WTC11 (cell line): Measurements from ENCODE around the gene DGKA. TPM values are rescaled to one million over a fixed set of nuclear protein-coding genes. Genes with fewer than 3 reads are reported as not detected.
A peak's percentile ranks its signal among the peaks of the same experiment; 100 is the strongest.

Source experiments
- ATAC-seq: fragments of 200-7000 bp; cut with Tn5 transposase; 2 replicates; pipeline ENCODE4 v1.10.0; 2021; ENCODE audit warnings: mild to moderate bottlenecking, moderate library complexity
- CTCF ChIA-PET: fragments of 300-600 bp; sonication (Branson Sonifier 250); formaldehyde crosslinking; loops from one replicate; lab custom pipeline; 2021; ENCODE audit warnings: antibody characterized with exemption; lab: Charles Lee
- POLR2A ChIA-PET: fragments of 350-600 bp; sonication (Branson Sonifier 250); formaldehyde crosslinking; loops from one replicate; lab custom pipeline; 2021; ENCODE audit warnings: antibody characterized with exemption; lab: Charles Lee
- DNase-seq: peaks from one replicate; pipeline ENCODE4 v3.0.0; 2021; ENCODE audit warnings: low spot score
- H3K27ac Mint-ChIP-seq: 2 replicates; pipeline ENCODE4 v1.8.0; 2021; ENCODE audit warnings: mixed read lengths
- H3K27me3 Mint-ChIP-seq: 2 replicates; pipeline ENCODE4 v1.8.0; 2021; ENCODE audit warnings: low read depth, mild to moderate bottlenecking, moderate library complexity, mixed read lengths
- H3K36me3 Mint-ChIP-seq: 2 replicates; pipeline ENCODE4 v1.8.0; 2021; ENCODE audit warnings: mixed read lengths
- H3K4me1 Mint-ChIP-seq: 2 replicates; pipeline ENCODE4 v1.8.0; 2022; ENCODE audit warnings: mixed read lengths
- H3K4me3 Mint-ChIP-seq: 2 replicates; pipeline ENCODE4 v1.8.0; 2021; ENCODE audit warnings: mild to moderate bottlenecking, moderate library complexity, mixed read lengths
- H3K9me3 Mint-ChIP-seq: 2 replicates; pipeline ENCODE4 v1.8.0; 2021; ENCODE audit warnings: mixed read lengths
- CREB1 ChIP-seq: sonication (generic); formaldehyde crosslinking; IDR thresholded peaks from 2 replicates; pipeline ENCODE4 v1.8.0; 2023; ENCODE audit warnings: mild to moderate bottlenecking, missing genetic modification reagents
- CREM ChIP-seq: sonication (generic); formaldehyde crosslinking; IDR thresholded peaks from 2 replicates; pipeline ENCODE4 v1.8.1; 2022; ENCODE audit warnings: mild to moderate bottlenecking, missing genetic modification reagents, moderate library complexity
- ESRRA ChIP-seq: sonication (generic); formaldehyde crosslinking; IDR thresholded peaks from 2 replicates; pipeline ENCODE4 v1.8.1; 2022; ENCODE audit warnings: mild to moderate bottlenecking, missing genetic modification reagents, borderline replicate concordance
- FOXK1 ChIP-seq: sonication (generic); formaldehyde crosslinking; IDR thresholded peaks from 2 replicates; pipeline ENCODE4 v1.8.0; 2022; ENCODE audit warnings: mild to moderate bottlenecking, moderate library complexity, missing genetic modification reagents
- GABPB1 ChIP-seq: sonication (generic); formaldehyde crosslinking; IDR thresholded peaks from 2 replicates; pipeline ENCODE4 v1.8.1; 2023; ENCODE audit warnings: mild to moderate bottlenecking, missing genetic modification reagents
- HMGXB4 ChIP-seq: sonication (generic); formaldehyde crosslinking; IDR thresholded peaks from 2 replicates; pipeline ENCODE4 v1.8.1; 2023; ENCODE audit warnings: mild to moderate bottlenecking, moderate library complexity, missing genetic modification reagents
- IRF1 ChIP-seq: sonication (generic); formaldehyde crosslinking; IDR thresholded peaks from 2 replicates; pipeline ENCODE4 v1.8.0; 2023; ENCODE audit warnings: missing genetic modification reagents
- IRF2 ChIP-seq: sonication (generic); formaldehyde crosslinking; IDR thresholded peaks from 2 replicates; pipeline ENCODE4 v1.8.0; 2022; ENCODE audit warnings: low read depth, missing genetic modification reagents, borderline replicate concordance
- JUN ChIP-seq: sonication (generic); formaldehyde crosslinking; IDR thresholded peaks from 2 replicates; pipeline ENCODE4 v1.8.0; 2023; ENCODE audit warnings: mild to moderate bottlenecking, missing genetic modification reagents
- MAX ChIP-seq: sonication (generic); formaldehyde crosslinking; IDR thresholded peaks from 2 replicates; pipeline ENCODE4 v1.8.0; 2022; ENCODE audit warnings: mild to moderate bottlenecking, missing genetic modification reagents
- MLX ChIP-seq: sonication (generic); formaldehyde crosslinking; IDR thresholded peaks from 2 replicates; pipeline ENCODE4 v1.8.1; 2023; ENCODE audit warnings: mild to moderate bottlenecking, missing genetic modification reagents, moderate library complexity
- MXD4 ChIP-seq: fragments of 250-450 bp; sonication (Bioruptor Pico); IDR thresholded peaks from 2 replicates; pipeline ENCODE4 v1.8.0; 2021; ENCODE audit warnings: mild to moderate bottlenecking, moderate library complexity, borderline replicate concordance
- MYBL2 ChIP-seq: sonication (generic); formaldehyde crosslinking; IDR thresholded peaks from 2 replicates; pipeline ENCODE4 v1.8.1; 2023; ENCODE audit warnings: mild to moderate bottlenecking, moderate library complexity, missing genetic modification reagents
- NR1H2 ChIP-seq: sonication (generic); formaldehyde crosslinking; IDR thresholded peaks from 2 replicates; pipeline ENCODE4 v1.9.0; 2021; ENCODE audit warnings: mild to moderate bottlenecking, moderate library complexity, missing genetic modification reagents
- NR2C2 ChIP-seq: sonication (generic); formaldehyde crosslinking; IDR thresholded peaks from 2 replicates; pipeline ENCODE4 v1.8.0; 2022; ENCODE audit warnings: mild to moderate bottlenecking, missing genetic modification reagents
- PRRX2 ChIP-seq: fragments of 250-450 bp; sonication (Bioruptor Pico); IDR thresholded peaks from 2 replicates; pipeline ENCODE4 v1.8.0; 2021; ENCODE audit warnings: mild to moderate bottlenecking
- SMAD3 ChIP-seq: sonication (generic); formaldehyde crosslinking; IDR thresholded peaks from 2 replicates; pipeline ENCODE4 v1.8.0; 2022; ENCODE audit warnings: missing genetic modification reagents, mild to moderate bottlenecking, borderline replicate concordance
- SP1 ChIP-seq: sonication (generic); formaldehyde crosslinking; conservative IDR thresholded peaks from 2 replicates; pipeline ENCODE4 v1.8.1; 2022; ENCODE audit warnings: missing genetic modification reagents
- TEAD1 ChIP-seq: sonication (generic); formaldehyde crosslinking; IDR thresholded peaks from 2 replicates; pipeline ENCODE4 v1.8.0; 2022; ENCODE audit warnings: mild to moderate bottlenecking, missing genetic modification reagents
- USF2 ChIP-seq: sonication (generic); formaldehyde crosslinking; IDR thresholded peaks from 2 replicates; pipeline ENCODE4 v1.8.1; 2023; ENCODE audit warnings: mild to moderate bottlenecking, missing genetic modification reagents, moderate library complexity
- ZNF138 ChIP-seq: sonication (generic); formaldehyde crosslinking; conservative IDR thresholded peaks from 2 replicates; pipeline ENCODE4 v1.8.1; 2022; ENCODE audit warnings: mild to moderate bottlenecking, moderate library complexity, missing genetic modification reagents
- ZNF219 ChIP-seq: sonication (generic); formaldehyde crosslinking; IDR thresholded peaks from 2 replicates; pipeline ENCODE4 v1.8.0; 2023; ENCODE audit warnings: missing genetic modification reagents, mild to moderate bottlenecking, borderline replicate concordance
- ZNF423 ChIP-seq: fragments of 250-450 bp; sonication (Bioruptor Pico); IDR thresholded peaks from 2 replicates; pipeline ENCODE4 v2.1.2; 2022; ENCODE audit warnings: mild to moderate bottlenecking, moderate library complexity
- ZNF532 ChIP-seq: fragments of 250-450 bp; sonication (Bioruptor Pico); IDR thresholded peaks from 2 replicates; pipeline ENCODE4 v1.9.0; 2021; ENCODE audit warnings: mild to moderate bottlenecking, borderline replicate concordance
- total RNA-seq: library from RNA; stranded (reverse); gene quantifications from 3 replicates; pipeline ENCODE4 v1.2.3, GENCODE V29; 2021

The DGKA gene
- total RNA-seq, 1 experiment from 2014 or later: 25.5 TPM

GRCh38 chr12:55942577-55943136 is 11.7 kb downstream of the DGKA start:
- no peaks in the 10 kb centered on the region for H3K36me3 Mint-ChIP-seq
- H3K27me3 Mint-ChIP-seq: no peaks in the 10 kb centered on the region
- POLR2A ChIA-PET: no interaction called here
- H3K4me1 Mint-ChIP-seq: peaks cover 9% of the 10 kb centered on the region
- DNase-seq (no peak), ATAC-seq (no peak)
- no peak overlapping the region for H3K4me3 Mint-ChIP-seq
- no peak overlapping the region for H3K27ac Mint-ChIP-seq
- H3K9me3 Mint-ChIP-seq: no peaks in the 10 kb centered on the region
- no peak for TF ChIP-seq CREM (CRISPR knock-in tag)
- no peak for TF ChIP-seq HMGXB4 (CRISPR knock-in tag)
- TF ChIP-seq FOXK1 (CRISPR knock-in tag): no peak
- TF ChIP-seq CREB1: no peak
- no peak for TF ChIP-seq IRF2
- TF ChIP-seq NR1H2 (CRISPR knock-in tag): no peak
- no peak for TF ChIP-seq ZNF138
- TF ChIP-seq SMAD3: no peak
- no peak for TF ChIP-seq ZNF532 (CRISPR knock-in tag)
- TF ChIP-seq MLX (CRISPR knock-in tag): no peak
- no peak for TF ChIP-seq USF2
- no peak for TF ChIP-seq SP1 (CRISPR knock-in tag)
- TF ChIP-seq PRRX2 (CRISPR knock-in tag): no peak
- TF ChIP-seq, all 79 proteins: peak for 0
- CTCF ChIA-PET: interaction anchor here (0.8 kb wide), 1 partner anchor 204 kb away, joined by 3 read pairs; no protein-coding TSS in a partner anchor

- Mint-ChIP-seq H3K4me1 (no peaks in the 10 kb centered on the region), H3K27ac (peak overlapping the region; percentile 20; the same call in 1 of the 2 replicates), H3K36me3 (no peaks in the 10 kb centered on the region)
- CTCF ChIA-PET: interaction anchor here (1.1 kb wide), 1 partner anchor 208 kb away, joined by 4 read pairs; no protein-coding TSS in a partner anchor
- ATAC-seq: no peak
- TF ChIP-seq JUN (CRISPR knock-in tag): no peak
- no peak for TF ChIP-seq MAX (CRISPR knock-in tag)
- no peak for TF ChIP-seq MYBL2 (CRISPR knock-in tag)
- no peak for TF ChIP-seq TEAD1
- TF ChIP-seq MXD4: no peak
- no peak for TF ChIP-seq NR2C2 (CRISPR knock-in tag)
- TF ChIP-seq ZNF423 (CRISPR knock-in tag): no peak
- TF ChIP-seq ESRRA (CRISPR knock-in tag): no peak
- TF ChIP-seq HMGXB4 (CRISPR knock-in tag): no peak
- TF ChIP-seq GABPB1: no peak
- no peak for TF ChIP-seq IRF1
- TF ChIP-seq MLX (CRISPR knock-in tag): no peak
- no peak for TF ChIP-seq ZNF219
- TF ChIP-seq, all 79 proteins: peak for 0
- Mint-ChIP-seq H3K9me3 (no peaks in the 10 kb centered on the region), H3K27me3 (no peaks in the 10 kb centered on the region; the same call in 1 of the 2 replicates), H3K4me3 (no peak overlapping the region)
- POLR2A ChIA-PET: interaction anchor here (0.6 kb wide), 1 partner anchor 10 kb away, joined by 3 read pairs; no protein-coding TSS in a partner anchor
- no peak for DNase-seq
Measured at GRCh38 chr12:55946553-55946952, 15.6 kb downstream of the DGKA start.
